ENCODE measurements around the gene UNCX. TPM values are rescaled to one million over a fixed set of nuclear protein-coding genes. Genes with fewer than 3 reads are reported as not detected.
"Not testable (repeated sequence)": the region's sequence is repeated elsewhere in the genome, so short reads cannot be mapped to it uniquely, and the experiment has no call there.

The UNCX gene
- total RNA-seq, 2 donors from 2014 or later, result 0.13 TPM; not detected in 1

GRCh38 chr7:1270181-1270580 is 37.5 kb downstream of the UNCX start:
- Mint-ChIP-seq H3K9me3 (peaks cover 3% of the 10 kb centered on the region), H3K27me3 (ENCODE audit: insufficient read depth) (peaks cover 10% of the 10 kb centered on the region), H3K27ac (no peak overlapping the region), H3K4me3 (no peak overlapping the region), H3K4me1 (no peaks in the 10 kb centered on the region), H3K36me3 (ENCODE audit: low read depth) (no peaks in the 10 kb centered on the region)
- Histone ChIP-seq H3K27ac (ENCODE audit: low read depth, low read length) (no peak overlapping the region), H3K27me3 (ENCODE audit: control insufficient read depth, insufficient read depth, low read length, poor library complexity, severe bottlenecking) (peaks cover 15% of the 10 kb centered on the region), H3K9me3 (ENCODE audit: control insufficient read depth, low read length) (peaks cover 5% of the 10 kb centered on the region), H3K4me3 (ENCODE audit: low read length) (no peak overlapping the region), H3K4me1 (ENCODE audit: control insufficient read depth, insufficient read depth, low read length) (no peaks in the 10 kb centered on the region), H3K9ac (ENCODE audit: extremely low read depth, low read length, poor library complexity, severe bottlenecking) (no peak overlapping the region), H3K36me3 (ENCODE audit: control insufficient read depth, insufficient read depth, low read length) (no peaks in the 10 kb centered on the region)
- 86 to 93% methylated on average over 9 to 12 of the region's 12 CpGs for WGBS, 2 experiments (ENCODE audit: insufficient coverage in 1 of 2, insufficient read length in 1 of 2)
- no peak for DNase-seq
- TF ChIP-seq CTCF (conservative IDR thresholded peaks at IDR 0.05), result no peak

- H3K9me3 Mint-ChIP-seq, result peaks cover 3% of the 10 kb centered on the region
- Histone ChIP-seq H3K4me1 (ENCODE audit: control insufficient read depth, insufficient read depth, low read length) (no peaks in the 10 kb centered on the region), H3K36me3 (ENCODE audit: control insufficient read depth, insufficient read depth, low read length) (no peaks in the 10 kb centered on the region), H3K9me3 (ENCODE audit: control insufficient read depth, low read length) (peaks cover 5% of the 10 kb centered on the region), H3K27ac (ENCODE audit: low read depth, low read length) (no peak overlapping the region), H3K27me3 (ENCODE audit: control insufficient read depth, insufficient read depth, low read length, poor library complexity, severe bottlenecking) (peaks cover 7% of the 10 kb centered on the region), H3K9ac (ENCODE audit: extremely low read depth, low read length, poor library complexity, severe bottlenecking) (no peak overlapping the region), H3K4me3 (ENCODE audit: low read length) (no peak overlapping the region)
- WGBS, 2 experiments (ENCODE audit: insufficient coverage in 1 of 2, insufficient read length in 1 of 2), result 91 to 93% methylated on average over 12 to 14 of the region's 14 CpGs
- no peak for DNase-seq
- H3K4me1 Mint-ChIP-seq, result no peaks in the 10 kb centered on the region
- H3K36me3 Mint-ChIP-seq (ENCODE audit: low read depth), result no peaks in the 10 kb centered on the region
- no peak for TF ChIP-seq CTCF (conservative IDR thresholded peaks at IDR 0.05)
- H3K27me3 Mint-ChIP-seq (ENCODE audit: insufficient read depth), result peaks cover 4% of the 10 kb centered on the region
- no peak overlapping the region for H3K4me3 Mint-ChIP-seq
- no peak overlapping the region for H3K27ac Mint-ChIP-seq
Observed at GRCh38 chr7:1271046-1271445, 38.4 kb downstream of the UNCX start.

GRCh38 chr7:1271656-1272055 is 39.0 kb downstream of the UNCX start:
- Histone ChIP-seq H3K9me3 (ENCODE audit: control insufficient read depth, low read length) (peaks cover 5% of the 10 kb centered on the region), H3K27me3 (ENCODE audit: control insufficient read depth, insufficient read depth, low read length, poor library complexity, severe bottlenecking) (peaks cover under 1% of the 10 kb centered on the region), H3K4me3 (ENCODE audit: low read length) (no peak overlapping the region), H3K27ac (ENCODE audit: low read depth, low read length) (no peak overlapping the region), H3K36me3 (ENCODE audit: control insufficient read depth, insufficient read depth, low read length) (no peaks in the 10 kb centered on the region), H3K9ac (ENCODE audit: extremely low read depth, low read length, poor library complexity, severe bottlenecking) (no peak overlapping the region), H3K4me1 (ENCODE audit: control insufficient read depth, insufficient read depth, low read length) (no peaks in the 10 kb centered on the region)
- 88 to 94% methylated on average over 4 to 14 of the region's 14 CpGs for WGBS, 2 experiments (ENCODE audit: insufficient coverage in 1 of 2, insufficient read length in 1 of 2)
- DNase-seq, result no peak
- H3K4me3 Mint-ChIP-seq, result no peak overlapping the region
- no peak for TF ChIP-seq CTCF (conservative IDR thresholded peaks at IDR 0.05)
- H3K36me3 Mint-ChIP-seq (ENCODE audit: low read depth), result no peaks in the 10 kb centered on the region
- no peak overlapping the region for H3K27ac Mint-ChIP-seq
- H3K27me3 Mint-ChIP-seq (ENCODE audit: insufficient read depth), result no peaks in the 10 kb centered on the region
- no peaks in the 10 kb centered on the region for H3K4me1 Mint-ChIP-seq
- H3K9me3 Mint-ChIP-seq, result peaks cover 5% of the 10 kb centered on the region

- H3K9me3 Mint-ChIP-seq; H3K4me1 ChIP-seq (ENCODE audit: control insufficient read depth, insufficient read depth, low read length); H3K27me3 Mint-ChIP-seq (ENCODE audit: insufficient read depth); H3K4me1 Mint-ChIP-seq; DNase-seq; H3K36me3 Mint-ChIP-seq (ENCODE audit: low read depth); H3K4me3 Mint-ChIP-seq; H3K4me3 ChIP-seq (ENCODE audit: low read length); H3K9me3 ChIP-seq (ENCODE audit: control insufficient read depth, low read length); H3K27ac Mint-ChIP-seq; H3K27ac ChIP-seq (ENCODE audit: low read depth, low read length); H3K9ac ChIP-seq (ENCODE audit: extremely low read depth, low read length, poor library complexity, severe bottlenecking); H3K27me3 ChIP-seq (ENCODE audit: control insufficient read depth, insufficient read depth, low read length, poor library complexity, severe bottlenecking); H3K36me3 ChIP-seq (ENCODE audit: control insufficient read depth, insufficient read depth, low read length): not testable (repeated sequence)
Observed at GRCh38 chr7:1272136-1272535, 39.5 kb downstream of the UNCX start.
